ENCODE data around the gene PRR13. TPM values are rescaled to one million over a fixed set of nuclear protein-coding genes. Genes with fewer than 3 reads are reported as not detected.

PRR13 gene
- total and polyA plus RNA-seq, 2 of the 8 experiments (the other 6 are each of a cell fraction or from before 2014, with no cell fraction given) = 82.9 to 185 TPM

DNA sequence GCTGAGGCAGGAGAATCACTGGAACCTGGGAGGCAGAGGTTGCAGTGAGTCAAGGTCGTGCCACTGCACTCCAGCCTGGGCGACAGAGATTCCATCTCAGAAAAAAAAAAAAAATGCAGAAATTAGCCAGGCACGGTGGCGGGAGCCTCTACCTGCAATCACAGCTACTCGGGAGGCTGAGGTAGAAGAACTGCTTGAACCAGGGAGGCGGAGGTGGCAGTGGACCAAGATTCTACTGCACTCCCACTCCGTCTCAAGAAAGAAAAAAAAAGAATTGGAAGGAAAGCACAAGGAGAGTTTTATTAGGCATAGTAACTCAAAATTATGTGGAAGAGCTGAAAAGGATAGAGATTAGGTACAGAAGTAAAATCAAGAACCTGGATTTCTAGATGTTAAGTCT lies 38.7 kb upstream of the PRR13 start (continued):
- TF ChIP-seq TAF7 (optimal IDR thresholded peaks at IDR 0.05; ENCODE audit: borderline replicate concordance, low read depth, low read length) (no peak), RXRA (IDR thresholded peaks at IDR 0.05; ENCODE audit: insufficient read depth, low read depth, low read length) (no peak), HDAC2 (IDR thresholded peaks at IDR 0.05; ENCODE audit: borderline replicate concordance in 1 of 2, low read depth in 2 of 2, low read length in 2 of 2) (no peak), CREB1 (IDR thresholded peaks at IDR 0.05) (no peak), SP4 (IDR thresholded peaks at IDR 0.05; ENCODE audit: low read length) (no peak), CHD2 (IDR thresholded peaks at IDR 0.05; ENCODE audit: low read length) (no peak), CTBP2 (IDR thresholded peaks at IDR 0.05; ENCODE audit: borderline replicate concordance, insufficient read depth, insufficient read length, low read length) (no peak)
